Measurements from ENCODE around the gene GRB7. TPM values are rescaled to one million over a fixed set of nuclear protein-coding genes. Genes with fewer than 3 reads are reported as not detected.
A peak's percentile ranks its signal among the peaks of the same experiment; 100 is the strongest.

Gene GRB7
- total and polyA plus RNA-seq, 10 of the 15 experiments (the other 5 are each of a cell fraction or from before 2014, with no cell fraction given): 0.05 to 0.34 (median 0.19) TPM; not detected in 4

DNA sequence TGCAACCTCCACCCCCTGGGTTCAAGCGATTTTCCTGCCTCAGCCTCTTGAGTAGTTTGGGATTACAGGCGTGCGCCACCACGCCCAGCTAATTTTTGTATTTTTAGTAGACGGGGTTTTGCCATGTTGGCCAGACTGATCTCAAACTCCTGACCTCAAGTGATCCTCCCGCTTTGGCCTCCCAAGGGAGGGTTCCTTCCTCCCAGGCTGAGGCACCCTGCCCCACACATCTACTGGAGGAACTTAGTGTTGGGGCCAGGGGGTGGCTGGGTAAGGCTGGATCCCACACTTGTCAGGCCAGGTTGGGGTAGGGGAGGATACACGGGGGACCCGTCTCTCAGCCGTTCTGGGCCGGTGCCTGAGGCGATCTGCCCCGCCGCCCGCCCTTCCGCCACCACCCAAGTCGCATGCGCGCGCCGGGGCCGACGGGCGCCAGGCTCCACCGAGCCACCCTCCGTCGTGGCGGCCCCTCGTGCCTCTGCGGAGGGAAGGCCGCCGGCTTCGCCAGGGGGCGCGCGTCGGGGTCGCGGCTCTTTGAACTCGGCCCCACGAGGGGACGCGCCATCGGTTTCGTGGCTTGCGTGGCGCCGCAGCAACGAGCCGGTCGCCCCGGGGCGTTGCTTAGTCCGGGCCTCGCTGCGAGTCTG is 15.9 kb downstream of the GRB7 start (continued):
- TF ChIP-seq ZNF384 (IDR thresholded peaks at IDR 0.05; ENCODE audit: borderline replicate concordance, low read depth, low read length) (no peak), NFYB (IDR thresholded peaks at IDR 0.05; ENCODE audit: insufficient read depth, low read depth, low read length) (no peak), CHD4 (IDR thresholded peaks at IDR 0.05) (no peak), ZNF274 (IDR thresholded peaks at IDR 0.05; ENCODE audit: insufficient read depth, insufficient read length) (no peak), CBX3 (IDR thresholded peaks at IDR 0.05; ENCODE audit: borderline replicate concordance, low read depth) (no peak), SMC3 (IDR thresholded peaks at IDR 0.05; ENCODE audit: borderline replicate concordance, low read length) (no peak), ZNF207 (IDR thresholded peaks at IDR 0.05; ENCODE audit: borderline replicate concordance) (no peak; the same call in 1 of the 2 replicates), MTA2 (IDR thresholded peaks at IDR 0.05; ENCODE audit: low read depth) (no peak), GATAD2B (conservative IDR thresholded peaks at IDR 0.05; ENCODE audit: low read depth) (peak; percentile 97; the same call in 1 of the 2 replicates), ZBED1 (IDR thresholded peaks at IDR 0.05; ENCODE audit: borderline replicate concordance) (no peak), JUND (IDR thresholded peaks at IDR 0.05; ENCODE audit: low read depth, low read length) (no peak), SMAD1 (IDR thresholded peaks at IDR 0.05; ENCODE audit: low read depth, partially characterized antibody) (no peak), SIX5 (IDR thresholded peaks at IDR 0.05; ENCODE audit: low read depth, low read length, severe bottlenecking) (no peak), EGR1 (IDR thresholded peaks at IDR 0.05; ENCODE audit: borderline replicate concordance in 1 of 2, low read depth in 2 of 2, low read length in 2 of 2) (no peak; a peak in 1 of 3 replicates), BRCA1 (IDR thresholded peaks at IDR 0.05; ENCODE audit: low read depth, low read length) (no peak), GABPA (IDR thresholded peaks at IDR 0.05; ENCODE audit: low read depth) (no peak), PAX8 (IDR thresholded peaks at IDR 0.05) (no peak), IRF4 (IDR thresholded peaks at IDR 0.05; ENCODE audit: low read depth, low read length) (no peak)
- TF ChIP-seq, protein P1, sequence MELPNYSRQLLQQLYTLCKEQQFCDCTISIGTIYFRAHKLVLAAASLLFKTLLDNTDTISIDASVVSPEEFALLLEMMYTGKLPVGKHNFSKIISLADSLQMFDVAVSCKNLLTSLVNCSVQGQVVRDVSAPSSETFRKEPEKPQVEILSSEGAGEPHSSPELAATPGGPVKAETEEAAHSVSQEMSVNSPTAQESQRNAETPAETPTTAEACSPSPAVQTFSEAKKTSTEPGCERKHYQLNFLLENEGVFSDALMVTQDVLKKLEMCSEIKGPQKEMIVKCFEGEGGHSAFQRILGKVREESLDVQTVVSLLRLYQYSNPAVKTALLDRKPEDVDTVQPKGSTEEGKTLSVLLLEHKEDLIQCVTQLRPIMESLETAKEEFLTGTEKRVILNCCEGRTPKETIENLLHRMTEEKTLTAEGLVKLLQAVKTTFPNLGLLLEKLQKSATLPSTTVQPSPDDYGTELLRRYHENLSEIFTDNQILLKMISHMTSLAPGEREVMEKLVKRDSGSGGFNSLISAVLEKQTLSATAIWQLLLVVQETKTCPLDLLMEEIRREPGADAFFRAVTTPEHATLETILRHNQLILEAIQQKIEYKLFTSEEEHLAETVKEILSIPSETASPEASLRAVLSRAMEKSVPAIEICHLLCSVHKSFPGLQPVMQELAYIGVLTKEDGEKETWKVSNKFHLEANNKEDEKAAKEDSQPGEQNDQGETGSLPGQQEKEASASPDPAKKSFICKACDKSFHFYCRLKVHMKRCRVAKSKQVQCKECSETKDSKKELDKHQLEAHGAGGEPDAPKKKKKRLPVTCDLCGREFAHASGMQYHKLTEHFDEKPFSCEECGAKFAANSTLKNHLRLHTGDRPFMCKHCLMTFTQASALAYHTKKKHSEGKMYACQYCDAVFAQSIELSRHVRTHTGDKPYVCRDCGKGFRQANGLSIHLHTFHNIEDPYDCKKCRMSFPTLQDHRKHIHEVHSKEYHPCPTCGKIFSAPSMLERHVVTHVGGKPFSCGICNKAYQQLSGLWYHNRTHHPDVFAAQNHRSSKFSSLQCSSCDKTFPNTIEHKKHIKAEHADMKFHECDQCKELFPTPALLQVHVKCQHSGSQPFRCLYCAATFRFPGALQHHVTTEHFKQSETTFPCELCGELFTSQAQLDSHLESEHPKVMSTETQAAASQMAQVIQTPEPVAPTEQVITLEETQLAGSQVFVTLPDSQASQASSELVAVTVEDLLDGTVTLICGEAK (IDR thresholded peaks at IDR 0.05; ENCODE audit: borderline replicate concordance): no peak; the same call in 1 of the 2 replicates
- TF ChIP-seq, protein P2, sequence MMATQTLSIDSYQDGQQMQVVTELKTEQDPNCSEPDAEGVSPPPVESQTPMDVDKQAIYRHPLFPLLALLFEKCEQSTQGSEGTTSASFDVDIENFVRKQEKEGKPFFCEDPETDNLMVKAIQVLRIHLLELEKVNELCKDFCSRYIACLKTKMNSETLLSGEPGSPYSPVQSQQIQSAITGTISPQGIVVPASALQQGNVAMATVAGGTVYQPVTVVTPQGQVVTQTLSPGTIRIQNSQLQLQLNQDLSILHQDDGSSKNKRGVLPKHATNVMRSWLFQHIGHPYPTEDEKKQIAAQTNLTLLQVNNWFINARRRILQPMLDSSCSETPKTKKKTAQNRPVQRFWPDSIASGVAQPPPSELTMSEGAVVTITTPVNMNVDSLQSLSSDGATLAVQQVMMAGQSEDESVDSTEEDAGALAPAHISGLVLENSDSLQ (IDR thresholded peaks at IDR 0.05): no peak
- TF ChIP-seq, protein P3, sequence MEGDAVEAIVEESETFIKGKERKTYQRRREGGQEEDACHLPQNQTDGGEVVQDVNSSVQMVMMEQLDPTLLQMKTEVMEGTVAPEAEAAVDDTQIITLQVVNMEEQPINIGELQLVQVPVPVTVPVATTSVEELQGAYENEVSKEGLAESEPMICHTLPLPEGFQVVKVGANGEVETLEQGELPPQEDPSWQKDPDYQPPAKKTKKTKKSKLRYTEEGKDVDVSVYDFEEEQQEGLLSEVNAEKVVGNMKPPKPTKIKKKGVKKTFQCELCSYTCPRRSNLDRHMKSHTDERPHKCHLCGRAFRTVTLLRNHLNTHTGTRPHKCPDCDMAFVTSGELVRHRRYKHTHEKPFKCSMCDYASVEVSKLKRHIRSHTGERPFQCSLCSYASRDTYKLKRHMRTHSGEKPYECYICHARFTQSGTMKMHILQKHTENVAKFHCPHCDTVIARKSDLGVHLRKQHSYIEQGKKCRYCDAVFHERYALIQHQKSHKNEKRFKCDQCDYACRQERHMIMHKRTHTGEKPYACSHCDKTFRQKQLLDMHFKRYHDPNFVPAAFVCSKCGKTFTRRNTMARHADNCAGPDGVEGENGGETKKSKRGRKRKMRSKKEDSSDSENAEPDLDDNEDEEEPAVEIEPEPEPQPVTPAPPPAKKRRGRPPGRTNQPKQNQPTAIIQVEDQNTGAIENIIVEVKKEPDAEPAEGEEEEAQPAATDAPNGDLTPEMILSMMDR (IDR thresholded peaks at IDR 0.05 in 2 of 3, conservative IDR thresholded peaks at IDR 0.05 in 1 of 3; ENCODE audit: control insufficient read depth in 2 of 3, extremely low read depth in 1 of 3, insufficient read depth in 1 of 3, low read depth in 3 of 3, low read length in 3 of 3): peak in 1 of 3 experiments; percentile 26; a peak in 1 of 6 replicates
